ENCODE data around the gene CSHL1. TPM values are rescaled to one million over a fixed set of nuclear protein-coding genes. Genes with fewer than 3 reads are reported as not detected.

CSHL1 gene
- total and polyA plus RNA-seq, 8 donors: not detected

GRCh38 chr17:63939401-63939800 is 28.3 kb upstream of the CSHL1 start:
- WGBS, 5 donors: 85 to 93% (median 89%) methylated on average over 8 to 9 of the region's 9 CpGs
- H3K27me3 ChIP-seq: peaks cover 0 to under 1% (median 0%) of the 10 kb centered on the region in 3 donors
- no peak overlapping the region for H3K4me3 ChIP-seq
- intact Hi-C loops (cut with DNase I; ENCODE audit: low total_unique reads): loop anchor here (10.0 kb wide), 1 partner anchor 85 kb away; the partner anchor contains the start of gene ICAM2
- no peaks in the 10 kb centered on the region for H3K4me1 ChIP-seq
- H3K27ac ChIP-seq: no peak overlapping the region
- no peaks in the 10 kb centered on the region for H3K9me3 ChIP-seq
- no peak for TF ChIP-seq EP300 (IDR thresholded peaks at IDR 0.05)
- TF ChIP-seq POLR2A (IDR thresholded peaks at IDR 0.05): no peak
- TF ChIP-seq POLR2AphosphoS5 (IDR thresholded peaks at IDR 0.05): no peak
- TF ChIP-seq CTCF (IDR thresholded peaks at IDR 0.05): no peak
- no peak for DNase-seq
- H3K36me3 ChIP-seq: no peaks in the 10 kb centered on the region

DNA sequence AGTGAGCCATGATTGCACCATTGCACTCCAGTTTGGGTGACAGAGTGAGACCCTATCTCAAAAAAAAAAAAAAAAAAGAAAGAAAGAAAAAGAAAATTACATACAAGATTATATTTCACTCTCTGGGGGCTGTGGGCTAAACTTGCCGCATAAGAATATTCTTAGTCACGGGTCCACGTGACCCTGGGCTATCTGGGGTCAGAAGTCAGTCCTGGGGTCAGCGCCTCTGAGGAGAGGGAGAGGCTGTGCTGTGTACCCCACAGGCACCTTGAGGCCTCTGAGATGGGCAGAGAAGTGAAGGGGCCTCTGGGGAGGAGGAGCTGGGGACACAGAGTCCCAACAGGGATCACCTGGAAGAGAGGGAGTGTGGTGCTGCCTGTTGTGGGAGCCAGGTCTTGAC is 26.9 kb upstream of the CSHL1 start:
- 87 to 94% (median 89%) methylated on average over 4 of the region's 4 CpGs for WGBS, 5 donors
- intact Hi-C loops (cut with DNase I; ENCODE audit: low total_unique reads): loop anchor here (10.0 kb wide), 1 partner anchor 87 kb away; the partner anchor contains the start of gene ICAM2
- no peaks in the 10 kb centered on the region for H3K36me3 ChIP-seq
- no peaks in the 10 kb centered on the region for H3K9me3 ChIP-seq
- TF ChIP-seq POLR2AphosphoS5 (IDR thresholded peaks at IDR 0.05): no peak
- TF ChIP-seq EP300 (IDR thresholded peaks at IDR 0.05): no peak
- no peak for TF ChIP-seq POLR2A (IDR thresholded peaks at IDR 0.05)
- TF ChIP-seq CTCF (IDR thresholded peaks at IDR 0.05): no peak
- DNase-seq: no peak
- H3K27me3 ChIP-seq: peaks cover 0 to 6% (median 0%) of the 10 kb centered on the region in 3 donors
- H3K27ac ChIP-seq: no peak overlapping the region
- no peak overlapping the region for H3K4me3 ChIP-seq
- no peaks in the 10 kb centered on the region for H3K4me1 ChIP-seq

DNA sequence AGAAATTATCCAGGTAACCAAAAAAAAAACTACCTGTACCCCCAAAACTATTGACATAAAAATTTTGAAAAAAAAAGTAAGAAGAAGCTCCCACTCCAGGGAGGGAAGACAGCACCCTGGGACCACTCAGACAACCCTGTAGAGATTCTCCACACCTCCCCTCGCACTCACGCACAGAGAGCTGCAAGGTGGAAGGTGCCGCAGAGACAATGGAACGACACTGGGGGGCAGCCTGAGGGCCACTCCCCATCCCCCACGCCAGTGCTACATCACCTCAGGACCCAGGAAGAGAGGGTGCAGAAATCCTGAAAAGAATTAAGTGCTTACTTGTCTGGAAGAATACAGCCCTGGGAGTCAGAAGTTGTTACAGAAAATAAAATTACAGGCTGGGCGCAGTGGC is 26.3 kb upstream of the CSHL1 start:
- no peak for DNase-seq
- TF ChIP-seq EP300 (IDR thresholded peaks at IDR 0.05) (no peak), POLR2AphosphoS5 (IDR thresholded peaks at IDR 0.05) (no peak), POLR2A (IDR thresholded peaks at IDR 0.05) (no peak), CTCF (IDR thresholded peaks at IDR 0.05) (no peak)
- no peak overlapping the region for H3K27ac ChIP-seq
- no peaks in the 10 kb centered on the region for H3K36me3 ChIP-seq
- H3K9me3 ChIP-seq: no peaks in the 10 kb centered on the region
- peaks cover 0 to 6% (median 0%) of the 10 kb centered on the region in 3 donors for H3K27me3 ChIP-seq
- peaks cover 0 to 2% (median 0%) of the 10 kb centered on the region in 4 donors for H3K4me1 ChIP-seq
- 81 to 89% (median 87%) methylated on average over 6 of the region's 6 CpGs for WGBS, 5 donors
- no peak overlapping the region for H3K4me3 ChIP-seq
- intact Hi-C loops (cut with DNase I; ENCODE audit: low total_unique reads): loop anchor here (10.0 kb wide), 1 partner anchor 87 kb away; the partner anchor contains the start of gene ICAM2

DNA sequence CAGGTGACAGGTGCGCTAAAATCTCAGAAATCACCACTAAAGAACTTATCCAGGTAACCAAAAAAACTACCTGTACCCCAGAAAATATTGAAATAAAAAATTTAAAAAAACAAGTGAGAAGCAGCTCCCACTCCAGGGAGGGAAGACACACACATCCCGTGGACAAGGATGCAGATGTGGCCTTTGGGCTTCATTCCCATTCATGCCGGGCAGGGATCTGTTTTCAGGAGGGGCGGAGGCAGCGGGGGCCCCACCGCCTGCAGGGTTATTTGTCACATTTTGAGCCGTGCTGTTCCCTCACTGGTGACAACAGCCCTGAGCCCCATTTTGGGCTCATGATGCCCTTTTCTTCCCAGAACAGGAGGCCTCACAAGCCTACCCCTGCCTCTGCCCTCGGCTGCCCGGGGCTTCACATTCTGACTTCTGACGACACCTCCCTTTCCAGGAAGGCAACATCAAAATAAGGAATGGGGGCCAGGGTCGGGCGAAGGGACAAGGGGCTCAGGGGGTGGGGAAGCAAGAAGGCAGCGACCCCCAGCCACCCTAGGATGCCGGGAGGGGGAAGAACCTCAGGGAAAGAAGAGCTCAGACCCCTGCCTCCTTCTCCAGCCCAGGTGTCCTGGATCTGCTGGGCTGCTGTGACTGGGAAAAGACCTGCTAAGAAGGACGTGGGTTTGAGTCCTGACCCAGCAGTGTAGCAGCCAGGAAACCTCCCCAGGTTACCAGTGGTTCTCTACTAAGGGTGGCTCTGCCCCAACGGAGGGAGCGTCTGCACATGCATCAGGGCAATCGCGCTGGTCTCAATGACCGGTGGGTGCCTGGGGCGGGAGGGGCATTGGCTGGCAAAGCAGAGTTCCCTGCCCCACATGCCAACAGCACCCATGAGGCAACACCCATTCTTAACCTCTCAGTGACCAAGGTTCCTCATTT is 23.4 kb upstream of the CSHL1 start:
- intact Hi-C loops (cut with DNase I; ENCODE audit: low total_unique reads): loop anchor here (10.0 kb wide), 1 partner anchor 90 kb away; the partner anchor contains the start of gene ICAM2
- Histone ChIP-seq H3K27me3 (peaks cover 0 to 6% (median 0%) of the 10 kb centered on the region in 3 donors), H3K4me3 (no peak overlapping the region), H3K4me1 (peaks cover 0 to 21% (median 0%) of the 10 kb centered on the region in 4 donors), H3K27ac (no peak overlapping the region), H3K36me3 (no peaks in the 10 kb centered on the region), H3K9me3 (no peaks in the 10 kb centered on the region)
- no peak for TF ChIP-seq POLR2AphosphoS5 (IDR thresholded peaks at IDR 0.05)
- TF ChIP-seq CTCF (IDR thresholded peaks at IDR 0.05): no peak
- TF ChIP-seq POLR2A (IDR thresholded peaks at IDR 0.05): no peak
- TF ChIP-seq EP300 (IDR thresholded peaks at IDR 0.05): no peak
- DNase-seq: no peak
- WGBS, 5 donors: 75 to 80% (median 79%) methylated on average over 16 to 21 of the region's 21 CpGs
